GM18868 (cell line): ENCODE results near the gene IL9.
"Not testable (repeated sequence)": the region's sequence is repeated elsewhere in the genome, so short reads cannot be mapped to it uniquely, and the experiment has no call there.

Source experiments
- ATAC-seq: cut with Tn5 transposase; IDR thresholded peaks from one replicate; pipeline ENCODE4 v1.9.1; 2021; ENCODE audit warnings: mild to moderate bottlenecking, moderate library complexity; ENCODE audit not compliant: unreplicated experiment

Gene IL9

GRCh38 chr5:135871268-135871915 is 24.2 kb downstream of the IL9 start:
- ATAC-seq: no peak

GRCh38 chr5:135869935-135870334 is 25.7 kb downstream of the IL9 start:
- ATAC-seq: no peak

GRCh38 chr5:135869276-135869675 is 26.4 kb downstream of the IL9 start:
- no peak for ATAC-seq

- ATAC-seq: no peak
Observed at GRCh38 chr5:135868681-135869080, 27.0 kb downstream of the IL9 start.

GRCh38 chr5:135867599-135867998 is 28.0 kb downstream of the IL9 start:
- ATAC-seq: no peak

- no peak for ATAC-seq
Observed at GRCh38 chr5:135866016-135866415, 29.6 kb downstream of the IL9 start.

- no peak for ATAC-seq
Observed at GRCh38 chr5:135864503-135865435, 30.9 kb downstream of the IL9 start.

- ATAC-seq: no peak
Observed at GRCh38 chr5:135862744-135863143, 32.9 kb downstream of the IL9 start.

GRCh38 chr5:135862086-135862485 is 33.6 kb downstream of the IL9 start:
- no peak for ATAC-seq

- no peak for ATAC-seq
Observed at GRCh38 chr5:135861641-135862040, 34.0 kb downstream of the IL9 start.

GRCh38 chr5:135859641-135860040 is 36.0 kb downstream of the IL9 start:
- ATAC-seq: no peak

- ATAC-seq: not testable (repeated sequence)
Observed at GRCh38 chr5:135859186-135859585, 36.5 kb downstream of the IL9 start.

- no peak for ATAC-seq
Observed at GRCh38 chr5:135857630-135858311, 37.9 kb downstream of the IL9 start.

GRCh38 chr5:135851915-135852845 is 43.5 kb downstream of the IL9 start:
- no peak for ATAC-seq

- no peak for ATAC-seq
Observed at GRCh38 chr5:135851186-135851914, 44.3 kb downstream of the IL9 start.

GRCh38 chr5:135850671-135851070 is 45.0 kb downstream of the IL9 start:
- no peak for ATAC-seq

- ATAC-seq: no peak
Observed at GRCh38 chr5:135850231-135850630, 45.4 kb downstream of the IL9 start.

GRCh38 chr5:135847976-135848375 is 47.7 kb downstream of the IL9 start:
- no peak for ATAC-seq

- no peak for ATAC-seq
Observed at GRCh38 chr5:135846311-135846710, 49.3 kb downstream of the IL9 start.
